ENCODE data around the gene USH2A.

Gene USH2A

DNA sequence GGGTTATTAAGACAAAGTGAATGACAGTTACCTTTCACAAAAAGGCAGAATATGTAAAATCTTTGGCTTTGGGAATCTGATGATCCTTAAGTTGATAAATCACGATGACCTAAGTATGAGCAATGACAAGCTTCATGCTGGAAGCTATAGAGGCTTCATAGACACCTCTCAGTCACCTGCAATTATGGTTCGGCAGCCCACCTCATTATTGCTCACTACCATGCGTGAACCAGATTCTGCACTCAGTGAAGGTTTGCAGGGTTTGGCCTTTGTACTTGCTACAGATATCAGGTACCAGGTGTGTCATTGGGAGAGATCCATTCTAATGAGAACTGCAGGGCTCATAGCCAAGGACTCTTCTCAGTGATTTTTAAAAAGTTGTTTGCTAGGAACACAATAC lies 692.6 kb downstream of the USH2A start:
- Mint-ChIP-seq H3K27me3 (no peaks in the 10 kb centered on the region), H3K36me3 (ENCODE audit: low read depth) (no peaks in the 10 kb centered on the region), H3K27ac (no peak overlapping the region), H3K4me3 (no peak overlapping the region), H3K9me3 (peaks cover 18% of the 10 kb centered on the region), H3K4me1 (ENCODE audit: low read depth) (no peaks in the 10 kb centered on the region)
- no peak for DNase-seq

DNA sequence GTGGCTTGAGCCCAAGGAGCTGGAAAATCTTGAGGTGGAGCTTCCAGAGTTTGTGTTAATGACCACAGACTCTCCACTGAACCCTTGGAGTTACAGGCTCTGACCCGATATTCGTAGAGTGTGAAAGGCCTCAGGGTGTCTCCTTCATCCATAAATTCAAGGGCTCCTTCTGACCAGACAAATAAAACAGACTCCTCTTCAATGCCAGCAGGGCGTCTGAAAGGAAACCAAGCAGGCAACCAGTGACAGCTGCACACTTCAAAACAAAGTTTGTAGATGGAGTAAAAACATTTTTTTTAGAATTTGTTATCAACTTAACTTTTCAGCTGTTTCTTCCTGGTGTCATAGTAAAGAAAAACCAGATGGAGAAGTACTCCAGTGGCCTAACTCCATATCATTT lies 695.1 kb downstream of the USH2A start:
- no peak overlapping the region for H3K27ac Mint-ChIP-seq
- peaks cover 8% of the 10 kb centered on the region for H3K9me3 Mint-ChIP-seq
- H3K27me3 Mint-ChIP-seq = no peaks in the 10 kb centered on the region
- H3K4me1 Mint-ChIP-seq (ENCODE audit: low read depth) = no peaks in the 10 kb centered on the region
- no peaks in the 10 kb centered on the region for H3K36me3 Mint-ChIP-seq (ENCODE audit: low read depth)
- no peak for DNase-seq
- no peak overlapping the region for H3K4me3 Mint-ChIP-seq

DNA sequence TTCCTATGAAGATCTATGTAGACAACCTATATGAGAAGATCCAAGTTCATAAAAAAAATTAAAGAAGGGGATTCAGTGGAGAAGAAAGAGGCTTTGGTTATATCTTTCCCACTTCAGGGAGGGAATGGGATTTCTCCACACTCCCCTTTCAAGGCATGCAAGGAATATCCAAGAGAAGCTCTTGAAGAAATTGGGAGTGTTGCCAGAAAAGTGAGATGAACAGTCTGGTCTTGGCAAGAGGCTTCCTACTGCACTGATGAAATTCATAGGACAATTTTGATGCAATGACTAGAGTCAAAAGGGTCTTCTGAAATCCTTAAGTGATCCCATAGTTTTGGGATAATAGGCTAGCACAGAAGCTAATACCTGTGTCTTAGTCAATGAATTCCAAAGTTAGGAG lies 703.1 kb downstream of the USH2A start:
- H3K4me1 Mint-ChIP-seq (ENCODE audit: low read depth) = no peaks in the 10 kb centered on the region
- no peaks in the 10 kb centered on the region for H3K36me3 Mint-ChIP-seq (ENCODE audit: low read depth)
- peaks cover 8% of the 10 kb centered on the region for H3K9me3 Mint-ChIP-seq
- H3K4me3 Mint-ChIP-seq = no peak overlapping the region
- no peak for DNase-seq
- H3K27me3 Mint-ChIP-seq = no peaks in the 10 kb centered on the region
- no peak overlapping the region for H3K27ac Mint-ChIP-seq

DNA sequence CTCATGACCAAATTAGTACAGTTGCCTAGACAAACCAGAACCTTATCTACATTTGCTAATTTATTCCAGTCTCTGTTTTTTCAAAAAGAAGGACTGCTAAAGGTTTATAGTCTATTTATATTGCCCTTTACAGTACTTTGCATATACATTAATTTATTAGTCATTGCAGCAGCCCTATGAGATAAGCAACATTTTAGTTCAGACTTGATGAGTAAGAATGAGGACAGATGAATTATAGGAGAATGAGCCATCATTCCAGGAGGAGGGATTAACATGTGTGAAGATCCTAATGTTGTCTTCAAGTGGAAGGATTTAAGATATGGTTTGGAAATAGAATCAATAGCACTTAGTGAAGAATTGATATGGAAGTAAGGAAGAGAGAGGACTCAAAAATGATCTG lies 703.7 kb downstream of the USH2A start:
- H3K9me3 Mint-ChIP-seq = peaks cover 8% of the 10 kb centered on the region
- no peaks in the 10 kb centered on the region for H3K4me1 Mint-ChIP-seq (ENCODE audit: low read depth)
- DNase-seq = no peak
- no peaks in the 10 kb centered on the region for H3K36me3 Mint-ChIP-seq (ENCODE audit: low read depth)
- H3K4me3 Mint-ChIP-seq = no peak overlapping the region
- no peak overlapping the region for H3K27ac Mint-ChIP-seq
- H3K27me3 Mint-ChIP-seq = no peaks in the 10 kb centered on the region

DNA sequence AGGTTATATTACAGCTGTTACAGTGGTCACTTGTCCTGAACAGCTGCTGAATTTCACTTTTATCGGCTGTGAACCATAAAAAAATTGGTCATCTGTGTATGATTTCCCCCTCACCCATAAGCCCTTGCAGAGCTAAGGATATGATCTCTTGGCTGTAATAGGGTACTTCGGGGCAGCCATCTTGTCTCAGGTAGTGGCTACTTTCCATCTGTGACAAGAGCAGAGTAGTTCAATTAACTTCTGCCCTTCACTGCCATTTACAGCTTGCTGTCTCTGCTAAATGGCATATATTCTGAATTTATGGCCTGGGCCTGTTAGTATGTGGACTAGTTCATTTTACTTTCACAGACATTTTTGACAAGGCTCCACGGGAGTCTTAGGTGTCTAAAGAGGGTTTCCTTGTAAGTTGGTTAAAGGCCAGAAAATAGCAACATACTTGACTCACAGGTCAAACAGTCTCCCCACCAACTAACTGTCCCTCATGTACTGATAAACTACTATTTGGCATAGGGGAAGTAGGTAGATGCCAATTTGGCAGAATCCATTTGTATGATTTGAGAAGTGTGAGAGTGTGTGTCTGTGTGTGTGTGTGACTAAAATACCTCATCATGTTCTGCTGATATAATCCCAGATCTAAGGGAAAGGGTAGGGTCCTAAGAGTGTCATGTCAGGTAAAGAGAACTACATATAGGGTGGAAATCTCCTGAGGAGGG lies 704.5 kb downstream of the USH2A start:
- H3K4me1 Mint-ChIP-seq (ENCODE audit: low read depth) = no peaks in the 10 kb centered on the region
- no peak overlapping the region for H3K4me3 Mint-ChIP-seq
- no peak overlapping the region for H3K27ac Mint-ChIP-seq
- H3K9me3 Mint-ChIP-seq = peaks cover 8% of the 10 kb centered on the region
- no peak for DNase-seq
- H3K36me3 Mint-ChIP-seq (ENCODE audit: low read depth) = no peaks in the 10 kb centered on the region
- H3K27me3 Mint-ChIP-seq = no peaks in the 10 kb centered on the region

DNA sequence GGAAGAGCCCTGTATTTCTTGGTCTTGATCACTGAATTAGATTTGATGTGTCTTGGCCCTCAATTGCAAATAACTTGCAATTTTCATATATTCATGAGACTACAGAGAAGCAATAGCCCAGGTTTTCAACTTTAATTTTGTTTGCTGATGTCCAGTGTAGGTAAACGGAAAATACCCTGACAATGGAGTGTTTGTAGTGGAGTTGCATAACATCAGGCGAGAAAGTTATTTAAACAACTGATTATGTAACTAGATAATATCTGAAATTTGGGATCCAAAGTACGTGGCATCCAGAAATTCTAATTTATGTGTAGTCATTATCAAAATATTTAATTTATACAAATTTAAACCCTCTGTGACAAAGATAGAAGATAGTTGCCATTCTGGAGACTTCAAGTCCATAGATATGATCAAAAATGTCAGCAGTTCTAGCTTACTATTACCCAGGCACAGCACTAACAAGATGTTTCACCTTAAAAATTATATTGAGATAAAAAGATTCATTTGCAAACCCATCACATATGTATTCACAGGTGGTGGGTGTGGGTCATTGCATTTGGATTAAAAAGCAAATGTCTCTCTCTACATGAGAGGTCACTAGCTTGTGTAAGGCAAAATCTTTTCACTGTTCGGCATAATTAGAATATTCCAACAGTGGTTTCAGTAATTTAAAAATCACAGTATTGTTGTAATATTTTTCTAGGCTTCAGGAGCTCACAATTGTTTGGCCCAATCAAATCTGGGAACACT lies 705.4 kb downstream of the USH2A start:
- H3K4me3 Mint-ChIP-seq = no peak overlapping the region
- peaks cover 8% of the 10 kb centered on the region for H3K9me3 Mint-ChIP-seq
- H3K36me3 Mint-ChIP-seq (ENCODE audit: low read depth) = no peaks in the 10 kb centered on the region
- H3K27me3 Mint-ChIP-seq = no peaks in the 10 kb centered on the region
- no peaks in the 10 kb centered on the region for H3K4me1 Mint-ChIP-seq (ENCODE audit: low read depth)
- H3K27ac Mint-ChIP-seq = no peak overlapping the region
- DNase-seq = no peak

DNA sequence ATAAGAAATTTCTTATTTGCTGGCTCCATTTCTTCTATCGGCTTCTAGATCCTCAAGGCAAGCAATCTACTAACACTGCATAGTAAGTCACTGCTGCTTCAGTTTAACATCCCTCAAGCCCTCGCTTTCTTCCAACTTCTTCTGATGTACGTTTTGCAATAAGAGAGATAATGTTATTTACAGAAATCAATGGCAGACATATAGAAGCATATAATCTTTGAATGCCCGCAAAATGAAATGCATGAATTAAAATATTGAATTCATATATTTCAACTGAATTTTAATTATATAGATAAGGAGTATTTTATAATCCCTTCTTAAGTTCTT lies 712.4 kb downstream of the USH2A start:
- Mint-ChIP-seq H3K9me3 (no peaks in the 10 kb centered on the region), H3K27ac (no peak overlapping the region), H3K4me1 (ENCODE audit: low read depth) (no peaks in the 10 kb centered on the region), H3K36me3 (ENCODE audit: low read depth) (no peaks in the 10 kb centered on the region), H3K27me3 (no peaks in the 10 kb centered on the region), H3K4me3 (no peak overlapping the region)
- no peak for DNase-seq

DNA sequence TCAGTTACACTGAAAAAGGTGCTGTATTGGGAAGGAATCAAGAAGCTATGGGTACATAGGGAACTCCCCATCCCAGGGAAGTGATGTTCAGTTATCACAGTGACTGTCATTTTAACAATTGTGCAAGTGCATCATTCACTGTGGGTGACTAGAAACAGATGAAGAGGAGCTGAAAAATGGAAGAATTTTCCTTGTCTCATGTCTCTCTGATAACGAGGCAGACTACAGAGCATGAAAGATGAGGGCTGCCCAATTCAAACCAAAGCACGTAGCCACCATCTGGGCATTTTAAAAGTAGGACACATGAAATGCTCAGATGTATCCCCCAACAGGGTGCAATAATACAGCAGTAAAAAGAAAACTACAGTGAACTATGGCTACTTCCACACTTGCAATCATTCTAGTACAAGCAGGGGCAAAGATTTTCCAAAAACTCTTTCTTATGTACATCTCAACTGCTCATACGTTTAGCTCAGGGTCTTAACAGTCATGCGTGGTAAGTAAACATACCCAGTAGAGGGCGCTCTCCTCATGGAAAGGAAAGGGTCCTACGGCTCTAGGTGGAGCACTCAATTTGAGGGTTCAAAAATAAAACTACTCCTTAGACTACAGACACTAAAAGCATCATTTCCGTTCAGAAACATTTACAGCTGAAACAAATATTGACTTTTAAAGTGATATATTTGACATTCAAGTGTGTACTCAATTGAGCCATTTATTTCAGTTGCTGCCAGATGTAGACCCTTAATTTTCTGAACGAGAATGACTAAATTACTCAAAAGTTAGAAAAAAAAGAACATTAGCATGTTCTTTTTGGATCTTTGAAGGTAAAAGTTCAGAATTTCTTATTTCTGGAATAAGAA lies 713.0 kb downstream of the USH2A start:
- DNase-seq = no peak
- H3K36me3 Mint-ChIP-seq (ENCODE audit: low read depth) = no peaks in the 10 kb centered on the region
- no peaks in the 10 kb centered on the region for H3K4me1 Mint-ChIP-seq (ENCODE audit: low read depth)
- H3K27ac Mint-ChIP-seq = no peak overlapping the region
- no peak overlapping the region for H3K4me3 Mint-ChIP-seq
- H3K9me3 Mint-ChIP-seq = no peaks in the 10 kb centered on the region
- no peaks in the 10 kb centered on the region for H3K27me3 Mint-ChIP-seq

DNA sequence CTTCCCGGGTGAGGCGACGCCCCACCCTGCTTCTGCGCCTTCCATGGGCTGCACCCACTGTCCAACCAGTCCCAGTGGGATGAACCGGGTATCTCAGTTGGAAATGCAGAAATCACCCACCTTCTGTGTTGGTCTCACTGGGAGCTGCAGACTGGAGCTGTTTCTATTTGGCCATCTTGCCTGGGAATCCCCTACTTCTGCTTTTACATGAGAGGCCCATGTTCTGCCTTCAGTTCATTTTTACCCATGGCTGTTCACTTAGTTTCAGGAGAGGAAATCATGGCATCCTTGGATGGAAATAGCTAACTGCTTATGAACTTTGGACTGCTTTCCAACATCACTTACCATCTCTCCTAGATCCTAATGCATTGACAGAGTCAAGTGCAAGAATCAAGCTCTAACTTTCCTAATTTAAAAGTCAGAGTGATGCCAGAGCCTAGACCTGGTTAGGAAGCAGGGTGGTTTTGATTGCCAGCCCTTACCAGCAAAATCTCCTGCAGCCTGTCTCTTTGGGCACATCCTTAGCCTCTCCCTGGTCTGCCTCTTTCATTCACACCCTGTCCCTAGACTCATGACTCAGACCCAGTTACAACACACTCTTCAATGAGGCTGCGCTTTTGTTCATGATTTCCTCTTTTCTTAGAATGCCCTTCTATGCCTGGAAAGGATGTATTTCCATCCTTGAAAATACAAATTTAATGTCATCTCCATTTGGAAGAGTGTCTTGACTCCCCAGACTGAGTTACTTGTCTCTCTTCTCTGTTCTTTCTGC lies 719.0 kb downstream of the USH2A start:
- Mint-ChIP-seq H3K9me3 (no peaks in the 10 kb centered on the region), H3K4me1 (ENCODE audit: low read depth) (no peaks in the 10 kb centered on the region), H3K4me3 (no peak overlapping the region), H3K27me3 (no peaks in the 10 kb centered on the region), H3K27ac (no peak overlapping the region), H3K36me3 (ENCODE audit: low read depth) (no peaks in the 10 kb centered on the region)
- DNase-seq = no peak

DNA sequence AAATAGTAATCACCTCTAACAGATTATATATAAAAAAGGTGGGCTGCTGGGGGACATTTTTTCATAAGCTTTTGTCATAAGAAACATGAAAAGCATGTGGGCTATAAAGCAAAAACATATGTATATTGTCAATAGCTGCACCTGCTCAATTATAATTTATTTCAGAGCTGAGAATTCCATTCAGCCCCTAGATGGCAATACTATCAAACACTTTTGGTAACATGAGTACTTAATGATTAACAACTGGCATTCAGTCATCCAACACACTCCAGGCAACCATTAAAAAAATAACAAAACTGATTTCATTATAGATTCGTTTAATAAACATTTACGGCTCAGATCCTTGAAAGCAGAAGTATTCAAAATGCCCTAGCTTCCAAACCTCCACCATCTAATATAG lies 741.0 kb downstream of the USH2A start:
- Mint-ChIP-seq H3K4me1 (ENCODE audit: low read depth) (no peaks in the 10 kb centered on the region), H3K27me3 (no peaks in the 10 kb centered on the region), H3K36me3 (ENCODE audit: low read depth) (no peaks in the 10 kb centered on the region), H3K4me3 (no peak overlapping the region), H3K9me3 (peaks cover 3% of the 10 kb centered on the region), H3K27ac (no peak overlapping the region)
- no peak for DNase-seq

DNA sequence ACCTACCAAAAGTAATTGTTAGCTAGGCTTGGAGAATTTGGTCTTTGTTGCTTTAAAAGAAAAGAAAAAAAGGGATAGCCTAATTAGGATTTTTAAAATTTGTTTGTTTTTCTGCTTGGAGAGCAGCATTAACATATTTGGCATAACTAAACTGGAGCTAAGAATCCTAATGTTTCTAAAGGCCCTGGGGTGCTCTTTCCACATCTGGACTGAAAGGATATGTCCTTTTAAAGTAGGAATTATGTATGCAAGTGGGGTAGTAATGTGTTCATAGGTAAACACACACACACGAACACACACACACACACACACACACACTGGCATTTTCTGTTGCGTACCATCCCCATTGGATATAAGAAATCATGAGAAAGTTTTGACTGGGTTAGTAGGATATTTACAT lies 742.2 kb downstream of the USH2A start:
- H3K27me3 Mint-ChIP-seq = no peaks in the 10 kb centered on the region
- no peak for DNase-seq
- H3K9me3 Mint-ChIP-seq = peaks cover 3% of the 10 kb centered on the region
- H3K4me3 Mint-ChIP-seq = no peak overlapping the region
- H3K36me3 Mint-ChIP-seq (ENCODE audit: low read depth) = no peaks in the 10 kb centered on the region
- no peaks in the 10 kb centered on the region for H3K4me1 Mint-ChIP-seq (ENCODE audit: low read depth)
- no peak overlapping the region for H3K27ac Mint-ChIP-seq

DNA sequence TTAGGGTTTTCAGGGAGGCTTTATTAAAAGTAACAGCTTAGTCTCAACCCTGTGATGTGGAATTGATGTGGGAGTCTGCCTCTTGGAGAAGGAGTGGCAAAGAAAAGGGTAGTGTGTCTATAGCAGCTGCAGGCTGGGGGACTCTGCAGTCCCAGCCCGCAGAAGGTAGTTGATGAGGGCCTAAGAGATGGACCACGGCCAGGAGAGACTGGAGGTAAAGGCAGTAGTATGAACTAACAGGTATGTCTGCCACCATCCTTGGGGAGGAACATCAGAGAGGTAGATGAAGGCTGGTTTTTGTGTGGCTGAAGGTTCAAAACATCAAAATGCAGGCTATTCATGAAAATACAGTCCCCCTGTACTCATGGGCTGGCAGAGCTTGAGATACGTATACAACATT lies 744.0 kb downstream of the USH2A start:
- no peak for DNase-seq
- H3K4me3 Mint-ChIP-seq = no peak overlapping the region
- no peaks in the 10 kb centered on the region for H3K36me3 Mint-ChIP-seq (ENCODE audit: low read depth)
- no peak overlapping the region for H3K27ac Mint-ChIP-seq
- H3K4me1 Mint-ChIP-seq (ENCODE audit: low read depth) = no peaks in the 10 kb centered on the region
- H3K27me3 Mint-ChIP-seq = no peaks in the 10 kb centered on the region
- H3K9me3 Mint-ChIP-seq = peaks cover 3% of the 10 kb centered on the region

DNA sequence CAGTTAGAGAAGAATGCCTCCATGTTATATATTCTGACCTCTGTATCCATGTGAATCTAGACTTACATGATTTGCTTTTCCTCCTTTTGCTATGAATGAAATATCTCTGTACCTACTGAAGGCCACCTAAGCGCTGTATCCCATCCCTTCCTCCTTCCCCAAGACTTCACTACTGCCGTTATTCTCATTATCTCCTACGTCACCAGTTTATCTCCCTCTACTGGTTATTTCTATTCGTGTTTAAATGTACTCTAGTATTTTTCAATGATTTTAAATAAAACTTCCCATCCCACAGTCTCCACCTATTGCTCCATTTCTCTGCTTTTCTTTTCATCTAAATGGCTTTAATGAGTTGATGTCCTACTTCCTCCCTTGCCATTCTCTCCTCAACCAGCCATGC lies 746.1 kb downstream of the USH2A start:
- Mint-ChIP-seq H3K4me1 (ENCODE audit: low read depth) (no peaks in the 10 kb centered on the region), H3K27ac (no peak overlapping the region), H3K4me3 (no peak overlapping the region), H3K27me3 (no peaks in the 10 kb centered on the region), H3K36me3 (ENCODE audit: low read depth) (no peaks in the 10 kb centered on the region), H3K9me3 (no peaks in the 10 kb centered on the region)
- DNase-seq = no peak

DNA sequence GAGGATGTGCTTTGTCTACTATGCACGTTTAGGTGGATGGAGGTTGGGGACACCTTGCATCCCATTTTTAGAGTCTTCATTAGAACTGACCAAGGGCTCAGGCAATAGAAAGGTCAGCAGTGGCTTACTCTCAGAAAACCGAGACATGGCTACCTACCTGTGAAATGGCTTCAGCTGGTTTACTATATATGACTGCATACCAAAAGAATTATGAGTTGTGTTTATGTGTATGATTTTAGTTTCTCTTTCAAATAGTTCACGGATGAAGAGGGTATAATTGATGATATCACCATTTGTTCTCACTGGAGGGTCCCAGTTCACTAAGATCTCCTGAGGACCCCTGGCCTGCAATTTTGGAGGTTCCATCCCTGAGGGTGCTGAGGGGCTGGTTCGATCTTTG lies 749.3 kb downstream of the USH2A start:
- H3K27me3 Mint-ChIP-seq = no peaks in the 10 kb centered on the region
- H3K9me3 Mint-ChIP-seq = peaks cover 2% of the 10 kb centered on the region
- H3K36me3 Mint-ChIP-seq (ENCODE audit: low read depth) = no peaks in the 10 kb centered on the region
- no peak for DNase-seq
- no peak overlapping the region for H3K27ac Mint-ChIP-seq
- H3K4me1 Mint-ChIP-seq (ENCODE audit: low read depth) = no peaks in the 10 kb centered on the region
- no peak overlapping the region for H3K4me3 Mint-ChIP-seq
